ENCODE results near the gene KRT2. TPM values are rescaled to one million over a fixed set of nuclear protein-coding genes. Genes with fewer than 3 reads are reported as not detected.

KRT2 gene
- total and polyA plus RNA-seq, 2 of the 4 experiments (the other 2 are of a cell fraction), result not detected

GRCh38 chr12:52608826-52609630, 43.0 kb downstream of the KRT2 start:
- Histone ChIP-seq H3K36me3 (ENCODE audit: control insufficient read depth, insufficient read depth, low read length) (no peaks in the 10 kb centered on the region), H3K9me3 (ENCODE audit: control insufficient read depth, insufficient read depth, low read length) (no peaks in the 10 kb centered on the region), H2AFZ (replicated peaks; ENCODE audit: low read length, poor library complexity) (no peak overlapping the region), H4K5ac (ENCODE audit: low read depth, low read length) (no peak overlapping the region), H4K91ac (ENCODE audit: insufficient read depth, low read depth, low read length) (no peak overlapping the region), H3K23ac (ENCODE audit: low read depth, low read length) (no peak overlapping the region), H3K27me3 (ENCODE audit: control insufficient read depth, insufficient read depth, low read length) (peaks cover 37% of the 10 kb centered on the region), H3K4me3 (ENCODE audit: insufficient read depth, low read depth, low read length) (no peak overlapping the region), H4K8ac (ENCODE audit: low read depth in 2 of 2, low read length in 2 of 2) (no peak overlapping the region), H2AK9ac (replicated peaks; ENCODE audit: low read depth, low read length, poor library complexity) (no peak overlapping the region), H3K4me1 (ENCODE audit: control insufficient read depth, insufficient read depth, low read length) (no peaks in the 10 kb centered on the region), H2BK5ac (ENCODE audit: low read depth, low read length, poor library complexity, severe bottlenecking) (no peak overlapping the region), H2BK15ac (ENCODE audit: low read depth, low read length) (no peak overlapping the region), H2BK20ac (ENCODE audit: low read depth, low read length) (no peak overlapping the region), H3K18ac (ENCODE audit: low read depth, low read length) (no peak overlapping the region), H3K14ac (replicated peaks; ENCODE audit: low read depth, low read length) (no peak overlapping the region), H3K79me1 (ENCODE audit: low read depth in 1 of 2, low read length in 2 of 2) (no peaks in the 10 kb centered on the region), H3K27ac (ENCODE audit: insufficient read depth, low read length) (no peak overlapping the region), H3K56ac (ENCODE audit: extremely low read depth, insufficient read depth, low read length) (no peak overlapping the region), H4K20me1 (ENCODE audit: insufficient read depth, low read length) (no peaks in the 10 kb centered on the region), H2AK5ac (ENCODE audit: low read depth, low read length) (no peak overlapping the region), H3K9ac (ENCODE audit: low read depth, low read length) (no peak overlapping the region), H3K4me2 (ENCODE audit: low read depth, low read length) (no peak overlapping the region), H3K9me1 (ENCODE audit: insufficient read depth, low read length) (no peaks in the 10 kb centered on the region), H3K4ac (ENCODE audit: low read depth, low read length) (no peak overlapping the region), H2BK120ac (ENCODE audit: low read depth, low read length) (no peak overlapping the region)
- intact Hi-C loops (cut with micrococcal nuclease), result no loop called here
- DNase-seq (no peak), ATAC-seq (ENCODE audit: low read depth) (no peak)
- no TSS peak for BruUV-seq (replicated peaks)
- 52% methylated on average over 2 of the region's 8 CpGs; no CpG with 5 or more reads in 1 of the 2 experiments for WGBS, 2 experiments (ENCODE audit: extremely low coverage in 2 of 2, insufficient read length in 1 of 2)
- TF ChIP-seq NFE2L2 (IDR thresholded peaks at IDR 0.05; ENCODE audit: low read depth, low read length), result no peak
- no peak for TF ChIP-seq SMC3 (IDR thresholded peaks at IDR 0.05; ENCODE audit: low read depth, low read length)
- no peak for TF ChIP-seq RFX5 (IDR thresholded peaks at IDR 0.05; ENCODE audit: low read depth, low read length)
- TF ChIP-seq RAD21 (IDR thresholded peaks at IDR 0.05; ENCODE audit: low read length), result no peak
- no peak for TF ChIP-seq MXI1 (IDR thresholded peaks at IDR 0.05; ENCODE audit: borderline replicate concordance, low read depth, low read length)
- TF ChIP-seq POLR2A (IDR thresholded peaks at IDR 0.05; ENCODE audit: low read depth, low read length), result no peak
- no peak for TF ChIP-seq BHLHE40 (IDR thresholded peaks at IDR 0.05; ENCODE audit: low read depth, low read length)
- TF ChIP-seq USF2 (IDR thresholded peaks at IDR 0.05; ENCODE audit: low read depth, low read length), result no peak
- TF ChIP-seq MAFK (IDR thresholded peaks at IDR 0.05; ENCODE audit: low read depth, low read length), result no peak
- POLR2A ChIA-PET (ENCODE audit: unreplicated experiment), result no interaction called here
- dilution Hi-C loops (cut with HindIII; ENCODE audit: low sequenced_read_pairs, unreplicated experiment), result no loop called here
- in situ Hi-C loops (cut with MboI; ENCODE audit: low sequenced_read_pairs), result no loop called here
- CTCF ChIA-PET, result no interaction called here

Data from IMR-90 (cell line).